ENCODE measurements around the gene ITSN1.
"Not testable (repeated sequence)": the region's sequence is repeated elsewhere in the genome, so short reads cannot be mapped to it uniquely, and the experiment has no call there.

ITSN1 gene

DNA sequence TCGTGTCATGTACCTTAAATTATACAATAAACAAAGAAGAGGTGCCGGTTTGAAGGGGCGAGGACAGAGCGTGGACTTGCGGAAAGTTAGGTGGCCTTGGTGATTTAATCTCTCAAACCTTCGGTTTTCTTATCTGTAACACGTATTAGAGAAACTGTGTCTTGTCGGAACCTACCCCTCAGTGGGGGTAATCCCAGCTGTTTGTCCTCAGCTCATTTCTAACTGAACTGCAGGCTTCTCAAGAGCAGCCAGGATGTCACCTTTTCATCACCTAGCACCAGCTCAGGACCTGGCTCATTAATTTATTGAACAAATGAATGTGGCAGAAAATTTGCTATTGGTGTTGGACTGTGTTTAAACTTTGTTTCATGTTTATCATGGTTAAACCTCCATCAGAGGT is 31.2 kb downstream of the ITSN1 start:
- H3K4me1 ChIP-seq (ENCODE audit: control insufficient read depth in 1 of 2, insufficient read depth in 2 of 2, low read length in 2 of 2) = peaks cover 6 to 7% of the 10 kb centered on the region in 2 experiments
- H4K91ac ChIP-seq (ENCODE audit: low read depth, low read length) = no peak overlapping the region
- no CpG with 5 or more reads among the region's 8 CpGs for WGBS (ENCODE audit: extremely low coverage, insufficient coverage, insufficient read length)
- peaks cover 9% of the 10 kb centered on the region for H3K79me2 ChIP-seq (ENCODE audit: control insufficient read depth, insufficient read depth, low read length, poor library complexity)
- no peak for DNase-seq
- H2BK5ac ChIP-seq (ENCODE audit: low read depth, low read length, poor library complexity) = no peak overlapping the region
- H3K4ac ChIP-seq (ENCODE audit: low read depth, low read length) = peak overlapping the region; percentile 86
- no peak overlapping the region for H3K9ac ChIP-seq (ENCODE audit: low read length)
- no peak overlapping the region for H3K14ac ChIP-seq (ENCODE audit: low read length)
- peaks cover 0 to 4% of the 10 kb centered on the region in 2 experiments for H3K36me3 ChIP-seq (ENCODE audit: control insufficient read depth in 1 of 2, insufficient read depth in 2 of 2, low read length in 2 of 2)
- no peaks in the 10 kb centered on the region for H3K27me3 ChIP-seq (ENCODE audit: insufficient read depth, low read length)
- H3K4me3 ChIP-seq (ENCODE audit: low read depth, low read length) = no peak overlapping the region
- no peaks in the 10 kb centered on the region for H3K9me3 ChIP-seq (ENCODE audit: insufficient read depth, low read depth, low read length)
- H2BK120ac ChIP-seq (ENCODE audit: insufficient read depth, low read length, poor library complexity) = no peak overlapping the region
- no peak overlapping the region for H2BK12ac ChIP-seq (ENCODE audit: low read length)
- H3K79me1 ChIP-seq (ENCODE audit: low read length) = peaks cover 4% of the 10 kb centered on the region
- H3K4me2 ChIP-seq (ENCODE audit: low read length) = no peak overlapping the region
- no peak overlapping the region for H2AFZ ChIP-seq (ENCODE audit: insufficient read depth, low read length, poor library complexity)
- H3K18ac ChIP-seq (ENCODE audit: low read length) = no peak overlapping the region
- no peak overlapping the region for H3K23ac ChIP-seq (ENCODE audit: low read length)
- H2AK5ac ChIP-seq (ENCODE audit: low read length) = no peak overlapping the region
- H4K12ac ChIP-seq (ENCODE audit: low read depth, low read length) = no peak overlapping the region
- H4K8ac ChIP-seq (ENCODE audit: low read depth, low read length) = no peak overlapping the region
- no peak overlapping the region for H3K27ac ChIP-seq (ENCODE audit: low read depth, low read length)

DNA sequence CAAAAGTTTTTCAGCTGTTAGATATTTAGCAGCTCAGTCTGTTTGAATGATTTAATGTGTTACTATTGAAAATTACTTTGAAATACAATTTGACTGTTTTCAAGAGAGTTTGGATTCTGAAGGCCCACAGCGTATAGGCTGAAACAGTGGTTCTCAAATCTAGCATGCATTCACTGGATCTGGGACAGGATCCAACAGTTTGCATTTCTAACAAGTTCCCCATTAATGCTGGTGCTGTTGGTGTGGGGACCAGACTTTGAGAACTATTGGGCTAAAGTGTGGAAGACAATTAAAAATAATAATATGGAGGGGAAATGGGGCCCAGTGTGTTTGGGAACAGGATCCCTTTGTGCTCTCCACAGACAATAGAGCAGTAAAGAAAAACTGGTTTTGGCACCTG is 31.9 kb downstream of the ITSN1 start:
- H3K4me3 ChIP-seq (ENCODE audit: low read depth, low read length) = no peak overlapping the region
- no peak overlapping the region for H3K27ac ChIP-seq (ENCODE audit: low read depth, low read length)
- H4K91ac ChIP-seq (ENCODE audit: low read depth, low read length) = no peak overlapping the region
- no peak overlapping the region for H2BK120ac ChIP-seq (ENCODE audit: insufficient read depth, low read length, poor library complexity)
- peaks cover 0 to 4% of the 10 kb centered on the region in 2 experiments for H3K36me3 ChIP-seq (ENCODE audit: control insufficient read depth in 1 of 2, insufficient read depth in 2 of 2, low read length in 2 of 2)
- DNase-seq = no peak
- peaks cover 4% of the 10 kb centered on the region for H3K79me1 ChIP-seq (ENCODE audit: low read length)
- no peak overlapping the region for H2AK5ac ChIP-seq (ENCODE audit: low read length)
- H3K4me1 ChIP-seq (ENCODE audit: control insufficient read depth in 1 of 2, insufficient read depth in 2 of 2, low read length in 2 of 2) = peaks cover 2 to 3% of the 10 kb centered on the region in 2 experiments
- H3K4me2 ChIP-seq (ENCODE audit: low read length) = no peak overlapping the region
- H3K27me3 ChIP-seq (ENCODE audit: insufficient read depth, low read length) = no peaks in the 10 kb centered on the region
- H3K9me3 ChIP-seq (ENCODE audit: insufficient read depth, low read depth, low read length) = no peaks in the 10 kb centered on the region
- peaks cover 11% of the 10 kb centered on the region for H3K79me2 ChIP-seq (ENCODE audit: control insufficient read depth, insufficient read depth, low read length, poor library complexity)
- no peak overlapping the region for H4K12ac ChIP-seq (ENCODE audit: low read depth, low read length)
- no peak overlapping the region for H2AFZ ChIP-seq (ENCODE audit: insufficient read depth, low read length, poor library complexity)
- H3K23ac ChIP-seq (ENCODE audit: low read length) = no peak overlapping the region
- H3K18ac ChIP-seq (ENCODE audit: low read length) = no peak overlapping the region
- no peak overlapping the region for H3K14ac ChIP-seq (ENCODE audit: low read length)
- no peak overlapping the region for H2BK5ac ChIP-seq (ENCODE audit: low read depth, low read length, poor library complexity)
- no peak overlapping the region for H2BK12ac ChIP-seq (ENCODE audit: low read length)
- peak overlapping the region; percentile 58 for H3K4ac ChIP-seq (ENCODE audit: low read depth, low read length)
- no peak overlapping the region for H3K9ac ChIP-seq (ENCODE audit: low read length)
- no peak overlapping the region for H4K8ac ChIP-seq (ENCODE audit: low read depth, low read length)
- no CpG with 5 or more reads among the region's 1 CpG for WGBS (ENCODE audit: extremely low coverage, insufficient coverage, insufficient read length)

DNA sequence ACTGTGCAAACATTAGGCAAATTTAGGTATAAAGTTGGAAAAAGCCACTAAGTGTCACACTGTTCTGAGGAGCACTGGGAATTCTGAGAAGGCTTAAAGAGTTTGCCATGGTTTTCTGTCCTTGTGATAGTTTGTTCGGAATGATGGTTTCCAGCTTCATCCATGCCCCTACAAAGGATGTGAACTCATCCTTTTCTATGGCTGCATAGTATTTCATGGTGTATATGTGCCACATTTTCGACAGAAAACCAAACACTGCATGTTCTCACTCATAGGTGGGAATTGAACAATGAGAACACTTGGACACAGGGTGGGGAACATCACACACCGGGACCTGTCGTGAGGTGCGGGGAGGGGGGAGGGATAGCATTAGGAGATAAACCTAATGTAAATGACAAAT is 34.4 kb downstream of the ITSN1 start:
- no CpG with 5 or more reads among the region's 5 CpGs for WGBS (ENCODE audit: extremely low coverage, insufficient coverage, insufficient read length)

DNA sequence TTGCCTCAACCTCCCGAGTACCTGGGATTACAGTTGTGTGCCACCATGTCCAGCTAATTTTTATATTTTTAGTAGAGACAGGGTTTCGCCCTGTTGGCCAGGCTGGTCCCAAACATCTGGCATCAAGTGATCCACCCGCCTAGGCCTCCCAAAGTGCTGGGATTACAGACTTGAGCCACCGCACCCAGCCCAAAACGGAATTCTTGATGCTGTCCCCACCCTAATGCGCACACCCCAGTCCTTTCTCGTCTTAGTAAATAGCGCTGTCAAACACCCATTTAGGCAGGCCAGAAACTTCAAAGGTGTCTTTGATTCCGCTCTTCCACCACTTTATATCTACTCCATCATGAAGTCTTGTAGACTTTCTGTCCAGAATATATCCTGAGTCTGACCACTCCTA is 35.1 kb downstream of the ITSN1 start:
- Histone ChIP-seq H3K27me3 (ENCODE audit: insufficient read depth, low read length) (no peaks in the 10 kb centered on the region), H3K23ac (ENCODE audit: low read length) (no peak overlapping the region), H3K79me1 (ENCODE audit: low read length) (peaks cover 6% of the 10 kb centered on the region), H2AFZ (ENCODE audit: insufficient read depth, low read length, poor library complexity) (no peak overlapping the region), H3K79me2 (ENCODE audit: control insufficient read depth, insufficient read depth, low read length, poor library complexity) (peaks cover 10% of the 10 kb centered on the region), H2BK5ac (ENCODE audit: low read depth, low read length, poor library complexity) (no peak overlapping the region), H3K9ac (ENCODE audit: low read length) (no peak overlapping the region), H3K14ac (ENCODE audit: low read length) (no peak overlapping the region), H3K4ac (ENCODE audit: low read depth, low read length) (peak overlapping the region; percentile 55), H2AK5ac (ENCODE audit: low read length) (no peak overlapping the region), H3K4me2 (ENCODE audit: low read length) (no peak overlapping the region), H3K9me3 (ENCODE audit: insufficient read depth, low read depth, low read length) (no peaks in the 10 kb centered on the region), H4K8ac (ENCODE audit: low read depth, low read length) (no peak overlapping the region), H4K91ac (ENCODE audit: low read depth, low read length) (no peak overlapping the region), H3K4me3 (ENCODE audit: low read depth, low read length) (no peak overlapping the region), H3K36me3 (ENCODE audit: control insufficient read depth in 1 of 2, insufficient read depth in 2 of 2, low read length in 2 of 2) (no peaks in the 10 kb centered on the region), H2BK120ac (ENCODE audit: insufficient read depth, low read length, poor library complexity) (no peak overlapping the region), H3K4me1 (ENCODE audit: control insufficient read depth in 1 of 2, insufficient read depth in 2 of 2, low read length in 2 of 2) (peaks cover 4 to 5% of the 10 kb centered on the region in 2 experiments), H3K18ac (ENCODE audit: low read length) (no peak overlapping the region), H2BK12ac (ENCODE audit: low read length) (peak overlapping the region; percentile 76), H3K27ac (ENCODE audit: low read depth, low read length) (no peak overlapping the region), H4K12ac (ENCODE audit: low read depth, low read length) (no peak overlapping the region)
- no peak for DNase-seq
- WGBS (ENCODE audit: extremely low coverage, insufficient coverage, insufficient read length) = no CpG with 5 or more reads among the region's 9 CpGs

More for the DNA sequence above, 34.4 kb downstream of the ITSN1 start:
- H2AFZ ChIP-seq (ENCODE audit: insufficient read depth, low read length, poor library complexity); H3K4me2 ChIP-seq (ENCODE audit: low read length); H2BK12ac ChIP-seq (ENCODE audit: low read length); H2BK120ac ChIP-seq (ENCODE audit: insufficient read depth, low read length, poor library complexity); H3K27me3 ChIP-seq (ENCODE audit: insufficient read depth, low read length); H3K9ac ChIP-seq (ENCODE audit: low read length); H3K4me3 ChIP-seq (ENCODE audit: low read depth, low read length); H3K36me3 ChIP-seq (ENCODE audit: control insufficient read depth in 1 of 2, insufficient read depth in 2 of 2, low read length in 2 of 2); H4K8ac ChIP-seq (ENCODE audit: low read depth, low read length); H3K14ac ChIP-seq (ENCODE audit: low read length); H4K91ac ChIP-seq (ENCODE audit: low read depth, low read length); H3K4me1 ChIP-seq (ENCODE audit: control insufficient read depth in 1 of 2, insufficient read depth in 2 of 2, low read length in 2 of 2); H3K9me3 ChIP-seq (ENCODE audit: insufficient read depth, low read depth, low read length); H2BK5ac ChIP-seq (ENCODE audit: low read depth, low read length, poor library complexity); H2AK5ac ChIP-seq (ENCODE audit: low read length); H3K23ac ChIP-seq (ENCODE audit: low read length); H3K79me1 ChIP-seq (ENCODE audit: low read length); H4K12ac ChIP-seq (ENCODE audit: low read depth, low read length); DNase-seq; H3K18ac ChIP-seq (ENCODE audit: low read length); H3K27ac ChIP-seq (ENCODE audit: low read depth, low read length): not testable (repeated sequence)
- Histone ChIP-seq H3K79me2 (ENCODE audit: control insufficient read depth, insufficient read depth, low read length, poor library complexity) (peaks cover 10% of the 10 kb centered on the region), H3K4ac (ENCODE audit: low read depth, low read length) (peak overlapping the region; percentile 14)
